ENCODE data around the gene MDP1. TPM values are rescaled to one million over a fixed set of nuclear protein-coding genes. Genes with fewer than 3 reads are reported as not detected.
A peak's percentile ranks its signal among the peaks of the same experiment; 100 is the strongest.
"Not testable (repeated sequence)": the region's sequence is repeated elsewhere in the genome, so short reads cannot be mapped to it uniquely, and the experiment has no call there.

MDP1 gene
- total and polyA plus RNA-seq, 5 experiments from 2014 or later = 13.7 to 39.1 (median 33.8) TPM

- Mint-ChIP-seq H3K27me3 (no peaks in the 10 kb centered on the region), H3K27ac (peak overlapping the region in 1 of 10 donors; percentile 4), H3K4me1 (peaks cover 16 to 30% (median 25%) of the 10 kb centered on the region in 4 donors), H3K36me3 (peaks cover 0 to 15% (median 0%) of the 10 kb centered on the region in 3 donors), H3K9me3 (no peaks in the 10 kb centered on the region), H3K4me3 (no peak overlapping the region)
- ATAC-seq (no peak), DNase-seq (no peak)
- POLR2A ChIA-PET = interaction anchor here (1.4 to 1.7 kb wide), 3 partner anchors 12 to 30 kb away, joined by 5 to 10 read pairs (median 7); partner anchors contain the start of genes IPO4 and TM9SF1
These were observed 3.2 kb upstream of the MDP1 start for GRCh38 chr14:24219080-24219479.

- ATAC-seq, DNase-seq, H3K9me3 Mint-ChIP-seq, H3K27me3 Mint-ChIP-seq, H3K4me3 Mint-ChIP-seq: not testable (repeated sequence)
- peaks cover 0 to 18% (median 0%) of the 10 kb centered on the region in 3 donors for H3K36me3 Mint-ChIP-seq
- POLR2A ChIA-PET = interaction anchor here (2.4 to 5.1 kb wide), 4 partner anchors 25 to 103 kb away, joined by 14 to 73 read pairs (median 33); partner anchors contain the start of genes DCAF11, IPO4, IRF9 and NRL
- peak overlapping the region in 5 of 10 donors; percentile 28 to 99 (median 71) for H3K27ac Mint-ChIP-seq
- peaks cover 23 to 45% (median 43%) of the 10 kb centered on the region in 4 donors for H3K4me1 Mint-ChIP-seq
These were observed 1.0 kb upstream of the MDP1 start for GRCh38 chr14:24216876-24217275.

GRCh38 chr14:24216345-24216699 lies 456 bp upstream of the MDP1 start:
- peaks cover 0 to 23% (median 4%) of the 10 kb centered on the region in 3 donors for H3K36me3 Mint-ChIP-seq
- POLR2A ChIA-PET = interaction anchor here (0.7 to 7.1 kb wide), 21 partner anchors 10 to 1450 kb away, joined by 3 to 124 read pairs (median 4); partner anchors contain the start of genes DCAF11, DHRS1, GMPR2 and IPO4
- H3K4me1 Mint-ChIP-seq = peaks cover 27 to 50% (median 48%) of the 10 kb centered on the region in 4 donors
- peak overlapping the region; percentile 93 to 100 (median 99) for H3K27ac Mint-ChIP-seq
- H3K9me3 Mint-ChIP-seq = no peaks in the 10 kb centered on the region
- H3K4me3 Mint-ChIP-seq = peak overlapping the region; percentile 89 to 94 (median 92)
- H3K27me3 Mint-ChIP-seq = peaks cover 0 to 2% (median 0%) of the 10 kb centered on the region in 5 donors
- ATAC-seq (no peak), DNase-seq (no peak)

GRCh38 chr14:24213866-24214662 lies 1.8 kb downstream of the MDP1 start:
- ATAC-seq (no peak), DNase-seq (no peak)
- Mint-ChIP-seq H3K36me3 (peaks cover 0 to 44% (median 10%) of the 10 kb centered on the region in 3 donors), H3K9me3 (no peaks in the 10 kb centered on the region), H3K4me3 (peak overlapping the region; percentile 49 to 98 (median 95)), H3K4me1 (peaks cover 28 to 67% (median 62%) of the 10 kb centered on the region in 4 donors), H3K27me3 (peaks cover 0 to 2% (median 0%) of the 10 kb centered on the region in 5 donors), H3K27ac (peak overlapping the region; percentile 96 to 100 (median 99))
- POLR2A ChIA-PET = interaction anchor here (0.6 to 7.1 kb wide), 25 partner anchors 13 to 227 kb away, joined by 3 to 124 read pairs (median 8); partner anchors contain the start of genes CBLN3, DCAF11, DHRS1 and GMPR2

GRCh38 chr14:24212924-24213865 lies 2.7 kb downstream of the MDP1 start, which contains the start of gene CHMP4A:
Gene CHMP4A (minus strand): TSS chr14:24213488. CDS start chr14:24213439, 49 bp downstream.
- H3K36me3 Mint-ChIP-seq = peaks cover 0 to 51% (median 10%) of the 10 kb centered on the region in 3 donors
- peaks cover 28 to 71% (median 63%) of the 10 kb centered on the region in 4 donors for H3K4me1 Mint-ChIP-seq

GRCh38 chr14:24211311-24211710 lies 4.6 kb downstream of the MDP1 start:
- H3K27me3 Mint-ChIP-seq = peaks cover 0 to 2% (median 0%) of the 10 kb centered on the region in 5 donors
- DNase-seq (no peak), ATAC-seq (no peak)
- H3K4me3 Mint-ChIP-seq = peak overlapping the region in 9 of 10 donors; percentile 11 to 97 (median 95)
- peak overlapping the region; percentile 96 to 100 (median 99) for H3K27ac Mint-ChIP-seq
- H3K4me1 Mint-ChIP-seq = peaks cover 34 to 83% (median 74%) of the 10 kb centered on the region in 4 donors
- POLR2A ChIA-PET = interaction anchor here (1.2 to 7.1 kb wide), 7 partner anchors 12 to 97 kb away, joined by 3 to 124 read pairs (median 7); partner anchors contain the start of genes CIDEB, GMPR2, IPO4 and IRF9
- peaks cover 7 to 56% (median 21%) of the 10 kb centered on the region in 3 donors for H3K36me3 Mint-ChIP-seq
- no peaks in the 10 kb centered on the region for H3K9me3 Mint-ChIP-seq

More at GRCh38 chr14:24212924-24213865, 2.7 kb downstream of the MDP1 start, which contains the start of gene CHMP4A:
- peak; percentile 77 for ATAC-seq
- Mint-ChIP-seq H3K27ac (peak within 1 kb of the TSS; percentile 96 to 100 (median 99)), H3K4me3 (peak within 1 kb of the TSS; percentile 89 to 98 (median 95)), H3K27me3 (peaks cover 0 to 2% (median 0%) of the 10 kb centered on the region in 5 donors), H3K9me3 (no peaks in the 10 kb centered on the region)
- peak; percentile 89 to 98 (median 96) for DNase-seq
- POLR2A ChIA-PET = interaction anchor here (0.6 to 7.1 kb wide), 29 partner anchors 9 to 229 kb away, joined by 3 to 124 read pairs (median 7); partner anchors contain the start of genes CBLN3, DCAF11, DHRS1 and GMPR2

DNA sequence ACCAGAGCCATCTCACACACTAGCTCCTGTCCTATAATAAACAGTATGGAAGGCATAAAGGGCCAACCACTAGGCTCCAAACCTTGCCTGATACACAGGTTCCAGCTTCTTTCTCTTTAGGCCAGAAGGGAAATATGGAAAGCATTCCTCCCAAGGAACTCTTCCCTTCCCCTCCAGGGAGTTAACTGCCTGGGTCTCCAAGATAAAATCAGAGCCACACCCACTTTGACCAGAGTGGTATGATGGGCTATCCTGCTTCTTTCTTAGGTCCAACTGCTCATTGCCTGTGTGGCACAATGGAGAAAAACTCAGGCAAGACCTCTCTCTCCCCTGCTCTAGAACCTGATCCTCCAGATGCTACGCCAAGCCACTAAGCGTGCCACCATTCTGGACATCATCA lies 8.2 kb downstream of the MDP1 start:
- H3K36me3 Mint-ChIP-seq = peaks cover 13 to 80% (median 28%) of the 10 kb centered on the region in 3 donors
- H3K27ac Mint-ChIP-seq = peak overlapping the region in 5 of 10 donors; percentile 22 to 91 (median 79)
- ATAC-seq (no peak), DNase-seq (no peak)
- H3K4me3 Mint-ChIP-seq = no peak overlapping the region
- H3K4me1 Mint-ChIP-seq = peaks cover 32 to 71% (median 64%) of the 10 kb centered on the region in 4 donors
- H3K27me3 Mint-ChIP-seq = no peaks in the 10 kb centered on the region
- H3K9me3 Mint-ChIP-seq = peaks cover 0 to 6% (median 0%) of the 10 kb centered on the region in 9 donors
- POLR2A ChIA-PET = interaction anchor here (2.4 kb wide), 1 partner anchor 19 kb away, joined by 7 read pairs; the partner anchor contains the start of gene IPO4

DNA sequence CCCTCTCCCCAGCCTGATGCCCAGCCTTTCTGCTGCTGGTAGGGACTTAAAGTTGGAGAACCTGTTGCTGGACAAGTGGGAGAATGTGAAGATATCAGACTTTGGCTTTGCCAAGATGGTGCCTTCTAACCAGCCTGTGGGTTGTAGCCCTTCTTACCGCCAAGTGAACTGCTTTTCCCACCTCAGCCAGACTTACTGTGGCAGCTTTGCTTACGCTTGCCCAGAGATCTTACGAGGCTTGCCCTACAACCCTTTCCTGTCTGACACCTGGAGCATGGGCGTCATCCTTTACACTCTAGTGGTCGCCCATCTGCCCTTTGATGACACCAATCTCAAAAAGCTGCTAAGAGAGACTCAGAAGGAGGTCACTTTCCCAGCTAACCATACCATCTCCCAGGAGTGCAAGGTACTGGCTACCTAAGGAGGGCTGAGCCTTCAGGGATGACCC lies 8.7 kb downstream of the MDP1 start:
- H3K4me3 Mint-ChIP-seq = no peak overlapping the region
- POLR2A ChIA-PET = interaction anchor here (0.8 to 1.7 kb wide), 2 partner anchors 11 to 36 kb away, joined by 3 to 8 read pairs; partner anchors contain the start of gene TM9SF1
- ATAC-seq = no peak

DNA sequence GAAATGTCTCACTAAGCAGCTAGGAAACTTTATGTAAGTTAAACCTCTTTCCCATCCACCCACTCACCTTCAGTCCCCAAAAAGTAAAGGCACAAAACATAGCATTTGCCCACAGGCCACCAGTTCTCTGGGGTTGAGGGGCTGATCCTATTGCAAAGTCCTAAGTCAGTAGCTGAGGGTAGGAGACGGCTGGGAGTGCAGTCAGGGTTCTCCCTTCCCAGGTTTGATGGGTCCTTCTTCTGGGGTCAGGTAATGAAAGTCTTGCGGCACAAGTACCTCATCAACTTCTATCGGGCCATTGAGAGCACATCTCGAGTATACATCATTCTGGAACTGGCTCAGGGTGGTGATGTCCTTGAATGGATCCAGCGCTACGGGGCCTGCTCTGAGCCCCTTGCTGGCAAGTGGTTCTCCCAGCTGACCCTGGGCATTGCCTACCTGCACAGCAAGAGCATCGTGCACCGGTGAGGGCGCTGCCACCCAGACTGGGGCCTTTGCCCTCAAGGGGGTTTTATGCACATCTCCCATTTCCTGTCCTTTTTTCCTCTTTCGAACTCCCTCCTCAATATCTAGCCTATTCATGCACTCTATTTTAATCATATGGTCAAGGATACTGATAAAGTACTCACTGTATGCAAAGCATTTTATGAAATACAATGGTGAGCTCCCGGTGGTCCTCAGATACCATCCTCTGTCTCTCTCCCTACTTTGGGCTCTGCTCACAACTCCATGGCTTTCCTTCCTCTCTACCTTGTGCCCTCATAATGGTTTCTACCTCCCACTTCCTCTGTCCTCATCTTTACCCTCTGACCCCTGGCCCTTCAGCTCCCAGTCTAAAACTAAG lies 9.4 kb downstream of the MDP1 start:
- Mint-ChIP-seq H3K27me3 (no peaks in the 10 kb centered on the region), H3K27ac (peak overlapping the region in 8 of 10 donors; percentile 22 to 91 (median 78)), H3K4me1 (peaks cover 30 to 62% (median 57%) of the 10 kb centered on the region in 4 donors), H3K4me3 (no peak overlapping the region), H3K9me3 (peaks cover 0 to 8% (median 0%) of the 10 kb centered on the region in 9 donors), H3K36me3 (peaks cover 14 to 82% (median 32%) of the 10 kb centered on the region in 3 donors)
- POLR2A ChIA-PET = interaction anchor here (0.8 to 1.7 kb wide), 3 partner anchors 10 to 37 kb away, joined by 3 to 8 read pairs (median 3); partner anchors contain the start of genes MDP1 and TM9SF1
- DNase-seq = no peak
- ATAC-seq = no peak

More for the DNA sequence above, 8.7 kb downstream of the MDP1 start:
- DNase-seq = no peak
- H3K9me3 Mint-ChIP-seq = peaks cover 0 to 8% (median 0%) of the 10 kb centered on the region in 9 donors
- peaks cover 32 to 68% (median 62%) of the 10 kb centered on the region in 4 donors for H3K4me1 Mint-ChIP-seq
- H3K36me3 Mint-ChIP-seq = peaks cover 14 to 80% (median 30%) of the 10 kb centered on the region in 3 donors
- H3K27ac Mint-ChIP-seq = peak overlapping the region in 9 of 10 donors; percentile 22 to 91 (median 79)
- no peaks in the 10 kb centered on the region for H3K27me3 Mint-ChIP-seq

Measured in naive thymus-derived CD8-positive, alpha-beta T cell (primary cell).